HG02981 (cell line): ENCODE results near the gene PPFIBP1.

Experiments used
- ATAC-seq: cut with Tn5 transposase; IDR thresholded peaks from one replicate; pipeline ENCODE4 v1.9.1; 2021; ENCODE audit warnings: mild to moderate bottlenecking, moderate library complexity; ENCODE audit not compliant: unreplicated experiment

PPFIBP1 gene

DNA sequence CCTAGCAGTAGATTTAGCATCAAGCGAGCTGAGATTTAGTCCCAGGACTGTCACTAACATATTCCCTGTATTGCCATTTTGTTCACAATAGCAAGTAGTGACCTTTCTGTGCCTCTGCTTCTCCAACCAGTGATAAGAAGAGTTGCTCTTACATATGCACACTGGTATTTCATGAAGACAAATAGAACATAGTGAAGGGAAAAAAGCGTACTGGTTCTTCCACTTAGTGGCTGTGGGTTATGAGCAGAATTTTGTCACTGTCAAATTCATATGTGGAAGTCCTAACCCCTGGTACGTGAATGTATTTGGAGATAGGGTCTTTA is 12.3 kb upstream of the PPFIBP1 start:
- ATAC-seq, result no peak

DNA sequence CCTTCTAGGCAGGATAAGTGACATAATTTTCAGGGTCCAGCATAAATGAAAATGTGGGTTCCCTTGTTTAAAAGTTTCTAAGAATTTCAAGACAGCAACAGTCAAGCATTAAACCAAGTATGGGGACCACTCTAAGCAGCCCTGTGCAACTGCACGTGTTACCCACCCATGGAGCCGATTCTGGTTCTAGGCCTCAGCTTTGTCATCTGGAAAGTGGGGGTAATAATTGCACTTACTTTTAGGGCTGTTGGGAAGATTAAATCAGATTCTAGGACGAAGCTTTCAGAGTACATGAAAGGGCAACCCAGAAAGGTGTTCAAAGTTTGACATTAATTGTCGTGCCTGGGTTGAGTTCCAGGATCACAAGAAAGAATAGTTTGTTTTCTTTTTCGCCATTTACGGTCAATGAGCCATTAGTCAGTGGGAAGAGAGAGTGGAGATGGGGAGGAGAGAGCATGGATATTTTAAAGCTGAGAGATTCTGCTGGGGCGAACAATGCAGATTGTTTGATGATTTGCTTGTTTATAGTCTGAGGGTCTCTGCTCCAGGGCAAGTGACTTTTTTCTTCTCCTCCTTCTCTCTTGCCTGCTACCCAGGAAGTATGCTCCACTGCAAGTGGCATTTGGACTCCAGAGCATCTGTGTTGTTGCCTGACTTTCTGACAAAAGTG is 10.7 kb upstream of the PPFIBP1 start:
- ATAC-seq, result no peak

DNA sequence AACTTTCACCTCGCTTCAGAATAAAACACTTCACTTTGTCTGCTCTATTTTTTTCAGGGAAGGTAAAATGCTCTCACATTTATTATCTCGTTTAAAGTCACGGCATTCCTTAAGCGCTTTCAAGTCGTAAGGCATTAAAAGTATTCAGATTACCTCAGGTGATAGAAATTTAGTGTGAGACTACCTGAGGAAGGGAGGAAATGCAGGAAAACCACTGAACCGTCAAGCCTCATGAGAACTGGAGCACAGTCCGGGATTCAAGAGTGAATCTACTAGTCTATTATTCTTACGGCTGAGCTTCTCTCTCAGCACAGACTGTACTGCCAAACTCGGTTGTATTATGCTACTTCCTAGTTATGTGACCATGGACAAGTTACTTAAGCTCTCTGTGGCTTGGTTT is 8.3 kb upstream of the PPFIBP1 start:
- no peak for ATAC-seq

DNA sequence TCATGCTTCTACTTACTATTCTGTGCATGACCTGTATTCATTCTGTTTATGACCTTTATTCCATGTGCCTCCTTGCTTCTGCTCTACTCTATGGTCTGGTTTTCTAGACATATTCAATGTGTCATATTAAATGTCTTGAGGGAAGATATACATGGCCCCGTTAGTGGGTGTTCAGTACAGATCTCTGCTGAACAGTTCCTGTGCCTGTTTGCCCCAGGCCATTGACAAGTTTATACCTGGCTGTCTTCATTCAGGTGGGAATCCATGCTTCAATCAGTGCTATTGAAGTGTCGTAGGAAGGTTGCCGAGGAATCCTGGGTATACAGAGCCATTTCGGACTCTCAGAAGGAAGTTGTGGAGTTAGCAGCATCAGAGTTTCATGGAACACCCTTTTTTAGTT is 7.4 kb upstream of the PPFIBP1 start:
- no peak for ATAC-seq

DNA sequence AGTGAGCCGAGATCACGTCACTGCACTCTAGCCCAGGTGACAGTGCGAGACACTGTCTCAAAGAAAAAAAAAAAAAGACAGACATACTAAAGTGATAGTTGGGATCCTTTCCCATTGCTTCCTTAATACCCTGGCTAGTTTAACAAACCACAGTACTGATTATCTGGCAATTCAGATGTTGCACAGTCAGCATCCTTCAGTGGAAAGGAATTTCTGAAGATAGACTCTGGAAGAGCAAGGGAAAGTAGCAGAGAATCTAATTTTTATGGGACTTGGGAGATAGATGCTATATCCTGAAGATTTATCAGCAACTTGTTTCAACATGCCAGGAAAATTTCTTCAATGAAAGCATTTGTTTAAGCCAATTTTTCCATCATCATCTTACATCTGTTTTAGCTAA is 6.5 kb upstream of the PPFIBP1 start:
- ATAC-seq, result no peak

DNA sequence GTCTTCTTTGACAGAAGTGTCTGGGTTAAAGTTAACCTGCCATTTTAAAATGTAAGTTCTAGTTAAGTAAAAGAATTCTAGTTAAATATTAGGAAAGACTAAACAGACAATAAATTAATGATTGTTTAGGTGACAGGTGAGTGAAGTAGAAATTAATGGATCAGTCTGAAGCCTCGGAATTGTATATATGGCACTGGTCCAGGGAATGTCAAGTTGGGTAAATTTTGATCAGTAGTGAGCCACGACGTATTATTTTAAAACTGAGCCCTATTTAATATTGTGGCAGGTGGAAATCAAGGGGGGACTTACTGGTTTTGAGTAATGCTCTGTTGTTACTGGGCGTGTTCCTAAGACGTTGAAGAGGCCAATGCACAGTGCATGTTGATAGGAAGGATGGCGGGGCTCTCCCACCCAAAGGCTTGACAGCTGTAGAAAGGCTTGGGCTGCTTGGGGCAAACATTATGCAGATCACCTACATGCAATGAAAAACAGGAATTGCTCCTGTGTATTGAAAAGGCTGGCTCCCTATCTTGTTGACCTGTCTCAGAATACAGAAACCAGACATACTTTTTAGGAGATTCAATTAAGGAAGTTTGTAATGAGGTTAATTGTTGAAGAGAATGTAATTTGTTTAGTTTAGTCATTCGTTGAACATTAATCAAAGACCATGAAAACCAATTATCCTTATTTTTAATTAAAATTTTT is 5.9 kb upstream of the PPFIBP1 start:
- no peak for ATAC-seq

DNA sequence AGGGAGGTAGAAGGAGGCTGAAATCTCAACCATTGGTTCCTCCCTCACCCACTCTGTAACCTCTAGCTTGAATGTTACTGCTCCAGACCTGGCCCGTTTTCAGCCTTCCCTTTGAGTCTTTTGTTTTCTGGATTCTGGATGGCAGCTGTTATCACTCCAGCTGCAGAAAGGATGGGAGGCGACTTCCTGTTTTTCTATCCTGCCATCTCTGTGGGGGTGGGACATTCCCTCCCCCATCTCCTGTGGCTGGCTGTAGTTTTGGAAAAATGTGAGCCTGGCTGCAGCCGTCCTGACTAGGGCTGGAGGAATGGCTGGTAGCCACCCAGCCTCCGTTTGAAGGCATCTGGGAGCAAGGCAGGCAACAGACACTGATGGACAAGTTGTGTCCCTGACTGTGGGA is 2.9 kb upstream of the PPFIBP1 start:
- no peak for ATAC-seq

DNA sequence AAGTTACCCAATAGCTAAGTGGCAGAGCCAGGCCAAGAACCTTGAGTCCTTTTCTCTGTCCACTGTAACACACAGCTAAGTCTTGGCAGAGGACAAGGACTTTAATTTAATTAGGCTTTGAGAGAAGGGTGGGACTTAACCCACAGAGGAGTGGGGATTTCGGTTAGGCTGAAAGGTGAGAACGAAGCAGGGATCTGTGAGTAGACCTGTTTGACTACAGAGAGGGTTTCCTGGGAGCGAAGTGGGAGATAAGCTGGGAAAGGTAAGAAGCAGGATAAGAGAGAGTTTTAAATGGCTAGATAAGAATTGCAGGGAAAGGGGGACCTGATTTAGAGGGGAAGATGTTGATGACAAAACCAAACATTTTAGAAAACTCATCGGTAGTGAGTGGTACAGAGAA is 2.0 kb upstream of the PPFIBP1 start:
- no peak for ATAC-seq

DNA sequence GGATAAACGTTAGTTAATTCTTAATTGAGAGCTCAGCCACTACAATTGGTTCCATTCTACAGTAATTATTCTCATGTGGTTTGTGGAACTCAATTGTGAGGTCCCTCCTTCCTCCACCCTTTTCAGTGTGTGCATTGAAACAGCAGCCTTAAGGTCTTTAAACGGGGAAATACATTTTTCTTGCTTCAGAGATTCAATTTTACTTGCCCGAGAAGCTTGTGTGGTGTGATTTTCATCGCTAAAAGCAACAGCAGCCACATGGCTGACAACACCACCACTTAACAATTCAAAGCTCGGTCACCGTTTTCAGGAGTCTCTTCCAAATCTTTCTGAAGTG is 733 bp upstream of the PPFIBP1 start:
- ATAC-seq, result no peak

DNA sequence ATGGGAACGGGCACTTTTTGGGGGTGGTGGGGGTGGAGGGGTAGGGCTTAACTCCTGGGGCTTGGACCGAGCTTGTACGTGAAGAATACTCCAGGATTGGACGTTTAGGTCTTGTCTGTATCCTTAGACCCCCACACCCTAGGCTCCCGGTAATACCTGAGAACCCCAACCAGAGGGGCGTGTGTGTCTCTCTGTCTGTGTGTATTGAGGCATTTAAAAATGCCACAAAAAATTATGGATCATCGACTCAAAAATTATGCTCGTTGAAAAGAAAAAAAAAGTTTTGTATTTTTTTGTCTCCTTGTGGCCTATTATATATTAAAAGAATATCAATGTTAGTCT is 459 bp downstream of the PPFIBP1 start:
- no peak for ATAC-seq

DNA sequence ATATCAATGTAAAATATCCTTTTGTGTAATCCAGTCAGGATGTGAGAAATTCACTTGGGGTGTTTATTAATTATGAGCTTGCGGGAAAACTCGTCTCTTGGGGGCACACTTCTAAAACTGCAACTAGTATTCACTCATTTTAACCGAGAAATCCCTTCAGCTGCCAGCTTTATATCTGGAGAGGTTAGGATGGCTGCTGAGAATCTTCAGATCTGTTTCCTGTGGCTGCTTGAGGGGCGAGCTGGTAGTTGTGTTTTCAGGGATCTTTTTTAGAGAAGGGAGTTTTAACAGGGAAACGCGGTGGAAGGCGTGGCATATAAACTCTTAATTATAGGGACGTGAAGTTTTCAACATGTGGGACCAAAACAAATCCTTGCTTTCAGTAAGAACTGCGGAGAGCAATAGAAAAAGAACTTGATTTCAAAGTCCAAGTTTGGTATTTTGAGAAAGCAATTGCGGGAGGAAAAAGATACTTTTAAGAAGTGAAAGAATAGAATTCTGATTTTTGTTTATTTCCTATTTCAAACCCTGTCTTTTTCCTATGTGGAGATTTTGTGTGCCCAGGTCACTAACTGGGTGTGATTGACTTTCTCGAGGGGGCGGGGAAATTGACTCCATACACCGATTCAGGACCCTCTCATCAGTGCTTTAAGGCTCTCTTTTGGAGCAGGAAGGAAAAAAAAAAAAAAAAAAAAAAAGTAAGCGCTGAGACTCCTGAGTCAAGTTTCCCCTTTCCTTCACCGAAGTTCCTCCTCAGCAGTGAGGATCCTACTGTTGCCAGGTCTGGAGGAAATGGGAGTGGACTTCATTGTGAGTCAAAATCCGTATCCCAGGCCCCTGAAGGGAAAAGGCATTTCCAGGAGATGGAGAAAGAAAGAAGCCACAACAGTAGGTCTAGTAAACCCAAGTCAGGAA is 1.1 kb downstream of the PPFIBP1 start:
- ATAC-seq, result no peak

DNA sequence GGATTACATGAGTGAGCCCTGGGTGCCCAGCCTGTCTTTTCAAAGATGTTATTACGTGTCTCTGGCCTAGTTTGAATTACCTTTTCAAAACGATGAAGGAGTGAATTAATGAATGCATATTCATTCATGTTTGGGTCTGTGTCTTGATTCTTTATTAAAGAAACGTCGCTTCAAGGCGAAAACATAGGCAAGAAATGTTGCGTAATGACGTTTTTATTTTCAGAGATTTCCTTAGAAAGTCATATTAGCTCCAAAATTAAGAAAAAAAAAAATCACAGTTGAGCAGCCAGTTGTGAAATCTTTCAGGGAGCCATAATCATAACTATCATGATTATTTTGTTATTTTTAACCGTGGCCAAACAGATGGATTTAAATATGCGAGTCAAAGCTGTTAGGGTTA is 3.5 kb downstream of the PPFIBP1 start:
- ATAC-seq, result no peak

DNA sequence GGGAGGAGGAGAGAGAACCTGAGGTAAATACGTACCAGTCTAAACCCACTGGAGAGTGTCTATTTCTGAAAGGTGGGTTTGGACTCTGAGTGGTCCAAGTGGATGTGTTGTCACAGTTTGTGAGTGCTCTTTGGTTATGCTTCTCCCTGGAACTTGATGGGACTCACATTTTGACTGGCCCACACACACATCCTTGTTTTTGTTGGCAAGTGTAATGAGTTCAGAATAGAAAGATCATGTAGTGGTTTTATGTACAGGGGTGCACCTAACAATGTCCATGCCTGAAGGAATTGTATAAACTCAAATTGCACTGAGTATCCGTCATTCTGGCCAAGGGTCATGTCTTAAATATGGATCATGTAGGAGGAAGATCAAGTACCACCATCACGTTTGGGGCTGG is 4.8 kb downstream of the PPFIBP1 start:
- ATAC-seq, result no peak

DNA sequence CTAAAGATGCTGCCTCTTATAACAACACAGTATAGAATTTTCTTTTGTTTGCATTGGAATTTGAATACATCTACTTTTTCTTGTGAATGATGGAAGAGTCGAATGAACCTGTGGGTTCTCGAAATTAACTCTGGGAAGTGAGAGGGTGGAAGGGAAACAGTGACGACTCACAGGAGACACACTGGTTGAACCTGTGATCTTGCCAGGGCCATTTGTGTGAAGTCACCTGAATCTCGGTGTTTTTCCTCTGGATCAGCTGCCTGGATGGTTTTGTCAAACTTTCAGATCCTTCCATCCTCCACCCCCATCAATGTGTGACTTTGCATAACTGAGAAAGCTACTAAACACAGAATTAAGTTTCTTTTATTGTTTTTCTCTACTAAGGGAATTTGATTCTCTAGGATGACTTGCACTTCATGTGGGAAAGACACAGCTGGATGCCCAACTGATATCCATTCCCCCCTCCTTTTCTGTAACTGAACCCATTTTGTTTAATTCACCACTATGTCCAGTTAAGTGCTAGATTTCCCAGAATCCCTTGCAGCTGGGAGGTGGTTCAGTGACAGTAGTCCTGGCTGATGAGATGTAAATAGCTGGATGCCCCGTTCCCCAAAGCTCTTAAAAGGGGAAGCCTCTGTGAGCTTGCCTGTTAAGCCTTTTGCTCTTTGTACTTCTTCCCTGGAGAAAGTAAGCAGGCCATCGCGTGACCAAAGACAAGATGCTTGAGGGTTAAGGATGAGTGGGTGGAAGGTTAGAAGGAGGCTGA is 6.3 kb downstream of the PPFIBP1 start:
- no peak for ATAC-seq

DNA sequence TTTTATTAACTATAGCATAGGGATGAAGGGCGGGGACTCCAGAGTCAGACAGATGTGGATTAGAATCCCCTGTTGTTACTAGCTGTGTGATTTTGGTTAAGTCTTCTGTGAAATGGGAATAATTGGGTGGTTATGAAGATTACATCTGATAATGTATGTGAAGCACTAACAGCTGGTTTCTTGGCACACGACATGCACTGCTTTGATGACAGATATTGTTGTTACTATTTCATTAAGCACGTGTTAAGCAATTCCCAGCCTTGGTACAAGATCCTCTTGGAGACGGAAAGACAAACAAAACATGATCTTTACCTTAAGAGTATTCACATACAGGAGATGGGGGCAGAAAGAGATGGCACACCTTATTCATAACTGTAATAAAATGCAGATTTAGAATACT is 7.9 kb downstream of the PPFIBP1 start:
- no peak for ATAC-seq

DNA sequence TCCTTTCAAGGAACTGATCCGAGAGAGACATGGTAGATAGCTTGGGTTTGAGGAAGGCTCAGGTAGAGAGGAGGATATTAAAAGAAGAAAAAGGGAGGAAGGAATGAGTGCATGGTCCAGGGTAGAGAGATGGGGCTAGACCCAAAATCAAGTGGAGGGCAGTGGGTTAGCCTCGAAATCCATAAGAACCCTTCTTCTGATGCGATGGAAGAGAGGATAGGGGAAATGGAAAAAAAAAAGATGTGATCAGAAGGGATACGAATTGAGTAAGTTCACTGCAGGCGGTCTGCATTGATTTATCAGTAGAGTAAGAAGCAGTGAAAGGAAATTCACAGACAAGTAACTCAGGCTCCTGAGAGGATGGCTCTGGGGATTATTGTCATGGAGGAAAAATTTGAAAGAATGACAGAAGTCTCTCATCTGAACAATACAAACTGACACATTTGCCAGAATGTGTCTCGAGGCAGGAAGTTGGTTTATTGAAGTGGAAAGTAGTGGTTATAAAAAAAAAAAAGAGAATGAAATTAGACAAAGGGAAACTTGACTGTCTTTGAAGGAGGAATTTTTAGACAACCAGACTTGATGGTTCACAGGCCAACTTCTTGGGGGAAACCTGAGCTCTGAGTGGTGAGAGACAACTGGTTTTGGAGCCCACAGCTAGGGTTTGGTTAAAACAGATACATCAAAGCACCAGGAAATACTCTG is 10.2 kb downstream of the PPFIBP1 start:
- peak; percentile 70 for ATAC-seq

DNA sequence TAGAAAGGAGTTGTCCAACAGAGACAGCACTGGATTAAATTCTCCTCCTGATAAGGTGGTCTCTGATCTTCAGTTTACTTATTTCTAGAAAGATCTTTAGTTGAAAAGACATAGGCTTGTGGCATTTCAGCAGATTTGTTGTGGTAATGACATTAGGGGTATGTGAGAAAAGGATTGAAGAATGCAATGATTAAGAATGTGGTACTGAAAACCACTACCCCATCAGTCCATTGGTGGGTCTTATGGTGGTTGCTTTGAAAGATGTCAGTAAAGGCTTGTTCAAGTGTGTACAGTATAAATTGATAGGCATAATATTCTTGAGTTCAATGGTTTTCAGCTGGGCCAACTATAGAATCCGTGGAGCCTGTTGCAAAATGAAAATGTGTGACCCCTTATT is 10.8 kb downstream of the PPFIBP1 start:
- ATAC-seq, result peak; percentile 36

DNA sequence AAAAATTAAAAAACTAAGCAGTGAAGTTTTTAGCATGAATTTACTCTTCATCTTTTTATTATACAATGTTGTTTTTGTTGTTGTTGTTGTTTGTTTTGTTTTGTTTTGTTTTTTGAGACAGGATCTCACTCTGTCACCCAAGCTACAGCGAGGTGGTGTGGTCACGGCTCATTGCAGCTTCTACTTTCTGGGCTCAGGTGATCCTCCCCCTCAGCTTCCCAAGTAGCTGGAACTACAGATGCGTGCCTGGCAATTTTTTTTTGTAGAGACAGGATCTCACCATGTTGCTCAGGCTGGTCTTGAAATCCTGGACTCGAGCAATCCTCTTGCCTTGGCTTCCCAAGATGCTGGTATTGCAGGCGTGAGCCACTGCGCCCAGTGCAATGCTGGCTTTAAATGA is 11.3 kb downstream of the PPFIBP1 start:
- ATAC-seq, result no peak

DNA sequence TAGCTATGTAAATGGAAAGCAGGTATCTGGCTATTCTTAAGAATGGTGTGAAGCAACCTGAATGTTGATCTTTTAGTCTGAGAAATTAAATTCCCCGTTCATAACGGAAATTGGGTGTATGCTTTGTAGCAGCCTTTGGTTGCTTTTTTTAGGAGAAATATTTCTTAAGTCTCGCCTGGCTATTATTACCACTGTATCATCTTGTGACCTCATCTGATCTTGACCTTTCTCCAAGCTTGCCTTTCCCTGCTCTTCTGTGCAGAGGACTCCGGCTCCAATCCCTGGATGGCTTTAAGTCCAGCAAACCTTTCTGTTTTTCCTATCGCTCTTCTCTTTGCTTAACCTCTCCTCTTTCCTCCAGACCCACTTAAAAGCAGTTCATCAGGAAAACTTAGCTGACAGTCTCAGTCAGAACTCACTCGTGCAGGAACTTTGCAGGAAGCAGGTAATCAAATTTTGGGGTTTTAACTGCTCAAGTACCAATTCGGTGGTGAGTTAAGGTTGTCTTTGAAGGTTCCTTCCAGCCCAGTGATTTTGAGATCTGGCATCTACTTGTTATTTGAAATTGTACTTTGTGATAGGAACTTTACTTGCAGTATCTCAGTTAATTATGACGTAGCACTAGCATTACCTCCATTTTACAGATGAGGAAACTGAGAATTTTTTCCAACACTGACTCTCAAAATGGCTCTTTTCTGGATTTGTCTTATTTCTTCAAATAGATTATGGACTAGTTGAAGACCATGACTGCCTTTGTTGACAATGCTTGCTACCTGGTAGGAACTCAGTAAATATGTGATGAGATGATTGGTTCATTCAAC is 14.1 kb downstream of the PPFIBP1 start:
- ATAC-seq, result no peak

DNA sequence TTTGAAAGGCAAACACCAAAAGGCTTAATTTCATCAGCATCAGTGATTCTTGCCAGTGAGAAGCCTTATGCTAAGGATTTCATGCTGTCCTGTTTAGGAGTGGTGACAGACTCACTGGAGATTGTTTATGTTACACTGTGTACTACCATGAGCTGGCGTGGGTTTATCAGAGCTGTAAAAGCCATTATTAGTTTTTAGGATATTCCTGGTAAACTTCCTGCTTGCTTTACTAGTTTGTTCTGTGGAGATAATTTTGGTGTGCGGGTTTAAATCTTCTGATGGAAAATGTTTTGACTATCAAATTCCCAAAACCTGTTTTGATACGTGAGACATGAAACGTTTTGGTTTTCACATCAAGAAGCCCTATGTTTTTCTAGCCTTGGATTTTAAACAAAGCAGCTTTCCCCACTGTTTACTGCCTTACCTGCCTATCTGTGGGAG is 15.2 kb downstream of the PPFIBP1 start:
- no peak for ATAC-seq
